Putamen (tissue), 1 donor: ENCODE data around the gene TNP2.
"Not testable (repeated sequence)": the region's sequence is repeated elsewhere in the genome, so short reads cannot be mapped to it uniquely, and the experiment has no call there.

Experiments used
- DNase-seq: peaks from one replicate; pipeline ENCODE4 v3.0.0-alpha.2; 2016; ENCODE audit warnings: low spot score

Gene TNP2

DNA sequence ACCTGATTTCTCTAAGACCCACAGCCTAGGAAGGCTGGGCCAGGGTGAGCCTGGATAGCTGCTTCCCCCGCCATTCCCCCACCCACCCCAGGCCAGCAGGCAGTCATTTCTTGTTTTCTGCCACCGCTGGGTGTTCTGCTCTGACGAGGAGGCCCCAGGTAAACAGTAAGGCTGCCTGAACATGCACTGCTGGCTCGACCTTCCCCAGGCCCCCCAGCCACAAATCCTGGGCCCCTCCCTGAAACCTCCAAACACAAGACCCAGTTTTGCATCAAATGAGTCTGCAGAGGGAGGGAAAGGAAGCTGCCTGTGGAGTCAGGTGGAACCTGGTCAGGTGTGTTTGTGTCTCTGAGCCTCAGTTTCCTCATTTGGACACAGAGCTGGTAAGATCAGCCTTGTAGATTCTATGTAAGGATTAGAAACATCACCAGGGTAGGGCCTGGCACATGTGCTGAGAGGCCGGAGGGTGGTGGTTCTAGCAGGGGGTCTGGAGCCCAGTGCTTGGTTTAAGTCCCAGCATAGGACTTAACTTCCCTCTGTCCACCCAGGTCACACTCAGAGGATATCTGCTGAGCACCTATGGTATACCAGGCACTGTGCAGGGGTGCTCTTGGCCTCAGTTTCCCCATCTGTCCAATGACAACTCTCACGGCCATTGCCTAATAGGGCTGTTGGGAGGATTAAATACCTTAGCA, 30.9 kb upstream of the TNP2 start:
- DNase-seq = no peak

DNA sequence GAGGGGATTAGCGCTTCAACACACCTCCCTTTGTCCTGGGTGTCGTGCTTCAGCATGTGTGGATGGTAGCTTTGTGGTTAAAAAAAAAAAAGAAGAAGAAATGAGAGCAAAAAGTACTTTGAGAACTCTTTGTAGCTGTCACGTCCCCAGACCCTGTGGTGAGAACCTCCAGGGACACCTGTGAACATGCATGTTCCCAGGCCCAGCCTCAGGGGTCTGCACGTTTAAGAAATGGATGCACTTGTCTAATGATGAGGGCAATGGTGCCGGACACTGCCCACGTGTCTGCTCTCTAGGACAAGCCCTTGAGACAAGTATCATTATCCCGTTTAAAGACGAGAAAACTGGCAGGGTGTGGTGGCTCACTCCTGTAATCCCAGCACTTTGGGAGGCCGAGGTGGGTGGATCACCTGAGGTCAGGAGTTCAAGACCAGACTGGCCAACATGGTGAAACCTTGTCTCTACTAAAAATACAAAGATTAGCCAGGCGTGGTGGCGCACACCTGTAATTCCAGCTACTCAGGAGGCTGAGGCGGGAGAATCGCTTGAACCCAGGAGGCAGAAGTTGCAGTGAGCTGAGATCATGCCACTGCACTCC, 29.9 kb upstream of the TNP2 start:
- DNase-seq = not testable (repeated sequence)

DNA sequence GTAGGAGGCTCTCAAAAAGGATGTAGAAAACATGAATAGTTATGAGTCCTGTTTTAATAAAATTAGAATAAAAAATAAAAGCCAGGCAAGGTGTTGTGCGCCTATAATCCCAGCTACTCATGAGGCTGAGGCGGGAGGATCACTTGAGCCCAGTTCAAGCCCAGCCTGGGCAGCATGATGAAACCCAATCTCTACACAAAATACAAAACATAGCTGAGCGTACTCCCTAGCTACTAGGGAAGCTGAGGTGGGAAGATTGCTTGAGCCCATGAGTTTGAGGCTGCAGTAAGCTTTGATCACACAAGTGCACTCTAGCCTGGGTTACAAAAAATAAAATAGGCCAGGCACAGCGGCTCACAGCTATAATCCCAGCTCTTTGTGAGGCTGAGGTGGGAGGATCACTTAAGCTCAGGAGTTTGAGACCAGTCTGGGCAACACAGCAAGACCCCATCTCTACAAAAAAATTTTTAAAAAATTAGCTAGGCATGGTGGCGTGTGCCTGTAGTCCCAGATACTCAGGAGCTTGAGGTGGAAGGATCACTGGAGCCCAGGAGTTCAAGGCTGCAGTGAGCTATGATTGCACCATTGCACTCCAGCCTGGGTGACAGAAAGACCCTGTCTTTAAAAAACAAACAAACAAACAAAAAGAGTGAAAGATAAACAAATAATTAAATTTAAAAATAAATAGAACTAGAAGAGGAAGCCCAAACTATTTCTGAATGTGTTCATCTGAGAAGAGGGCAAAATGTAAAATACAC, 29.2 kb upstream of the TNP2 start:
- DNase-seq = no peak

DNA sequence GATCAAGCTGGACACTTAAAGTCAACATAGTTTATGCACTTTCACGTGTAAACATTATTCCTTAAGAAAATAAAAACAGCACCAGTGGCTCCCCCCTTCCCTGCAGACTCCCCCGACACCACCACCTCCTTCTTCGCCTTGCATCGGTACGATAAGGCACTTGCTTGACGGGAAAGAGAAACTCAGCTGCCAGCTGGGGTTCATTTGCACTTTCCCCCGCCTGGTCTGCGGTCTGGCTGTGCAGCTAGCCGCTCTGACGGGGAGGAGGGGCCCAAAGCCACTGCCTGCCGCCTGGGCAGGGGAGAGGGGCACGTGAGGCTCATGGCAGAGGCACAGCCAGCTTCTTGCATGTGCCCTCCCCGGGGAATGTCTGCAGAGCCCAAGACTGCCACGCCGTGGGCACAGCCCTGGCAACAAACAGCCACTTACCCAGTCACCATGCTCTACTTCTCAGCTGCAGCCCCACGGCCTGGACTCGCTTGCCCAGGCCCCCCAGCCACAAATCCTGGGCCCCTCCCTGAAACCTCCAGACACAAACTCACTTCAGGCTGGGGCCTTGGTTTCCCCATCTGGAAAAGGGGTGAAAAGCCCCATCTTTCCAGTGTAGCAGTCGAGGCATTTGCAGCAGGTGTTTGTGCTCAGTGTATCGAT, 28.5 kb upstream of the TNP2 start:
- peak; percentile 50 for DNase-seq

DNA sequence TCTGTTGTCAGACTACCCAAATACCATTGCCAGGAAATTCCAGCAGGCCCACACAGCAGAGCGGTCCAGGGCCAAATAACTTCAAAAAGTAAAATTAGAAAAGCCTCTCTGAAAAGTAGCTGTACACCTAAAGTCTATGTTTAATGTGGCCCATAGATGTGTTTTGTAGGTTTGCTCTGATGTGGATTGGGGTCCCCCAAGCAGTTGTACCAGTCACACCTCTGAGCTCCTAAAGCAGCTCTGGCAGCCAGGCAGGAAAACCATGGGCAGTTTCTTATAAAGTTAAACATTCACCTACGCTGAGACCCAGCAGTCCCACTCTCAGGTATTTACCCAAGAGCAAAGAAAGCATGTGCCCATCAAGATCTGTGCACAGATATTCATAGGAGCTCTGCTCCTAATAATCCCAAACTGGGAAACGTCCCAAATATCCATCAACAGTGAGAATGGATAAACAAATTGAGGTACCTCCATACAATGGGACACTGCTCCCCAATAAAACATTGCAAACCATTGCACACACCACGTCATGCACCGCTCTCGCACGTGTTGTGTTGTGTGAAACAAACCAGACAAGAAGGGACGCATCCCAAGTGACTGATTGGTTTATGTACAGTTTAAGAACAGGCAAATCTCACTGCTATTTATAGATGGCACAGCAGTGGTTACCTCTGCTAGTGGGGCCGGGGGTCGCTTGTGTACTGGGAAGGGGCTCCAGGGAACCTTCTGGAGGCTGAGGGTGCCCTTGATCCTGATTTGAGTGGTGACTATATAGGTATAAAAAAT, 27.8 kb upstream of the TNP2 start:
- no peak for DNase-seq

DNA sequence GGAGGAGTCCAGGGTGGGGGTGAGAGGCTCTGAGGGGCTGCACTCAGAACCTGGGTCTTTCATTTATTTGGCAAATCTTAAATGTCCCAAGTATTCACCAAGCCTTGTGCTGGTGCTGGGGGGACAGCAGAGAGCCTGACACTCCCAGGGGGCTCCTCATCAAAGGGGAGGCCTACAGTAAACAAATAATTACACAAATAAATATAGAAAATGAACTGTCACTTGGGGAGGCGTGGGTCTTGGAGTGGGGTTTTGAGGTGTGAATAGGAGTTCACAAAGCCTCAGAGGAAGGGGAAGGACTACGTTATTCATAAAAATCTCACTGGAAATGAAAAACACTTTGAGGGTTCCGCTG, 27.2 kb upstream of the TNP2 start:
- DNase-seq = no peak

DNA sequence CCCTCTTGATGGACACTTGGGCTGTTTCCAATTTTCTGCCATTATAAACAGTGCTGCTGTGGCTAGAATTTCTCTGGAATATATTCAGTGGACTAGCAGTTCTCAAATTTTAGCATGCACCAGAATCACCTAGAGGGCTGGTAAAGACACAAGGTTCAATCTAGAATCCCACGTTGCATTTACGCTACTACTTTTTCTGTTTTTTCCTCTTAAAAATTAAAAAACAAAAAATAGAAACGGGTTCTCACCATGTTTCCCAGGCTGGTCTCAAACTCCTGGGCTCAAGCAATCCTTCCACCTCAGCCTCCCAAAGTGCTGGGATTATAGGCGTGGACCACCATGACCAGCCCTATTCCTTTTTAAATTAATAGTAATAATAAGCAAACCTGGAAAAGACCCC, 26.5 kb upstream of the TNP2 start:
- DNase-seq = no peak

DNA sequence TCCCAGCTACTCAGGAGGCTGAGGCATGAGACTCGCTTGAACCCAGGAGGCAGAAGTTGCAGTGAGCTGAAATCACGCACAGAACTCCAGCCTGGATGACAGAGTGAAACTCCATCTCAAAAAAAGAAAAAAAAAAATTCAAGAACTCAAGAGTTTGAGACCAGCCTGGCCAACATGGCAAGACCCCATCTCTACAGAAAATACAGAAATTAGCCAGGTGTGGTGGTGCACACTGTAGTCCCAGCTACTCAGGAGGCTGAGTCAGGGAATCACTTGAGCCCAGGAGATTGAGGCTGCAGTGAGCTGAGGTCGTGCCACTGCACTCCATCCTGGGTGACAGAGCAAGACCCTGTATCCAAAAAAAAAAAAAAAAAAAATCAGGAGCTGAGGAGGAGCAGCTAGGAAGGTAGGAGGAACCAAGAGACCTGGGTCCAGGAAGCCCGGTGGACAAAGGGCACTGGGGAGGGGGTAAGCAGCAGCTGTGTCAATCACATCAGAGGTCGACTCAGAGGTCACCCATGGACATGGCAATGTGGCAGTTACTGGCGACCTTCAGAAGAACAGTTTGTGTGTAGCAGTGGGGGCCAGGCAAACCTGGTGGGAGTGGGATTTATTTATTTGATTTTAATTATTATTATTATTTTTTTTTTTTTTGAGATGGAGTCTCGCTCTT, 23.1 kb upstream of the TNP2 start:
- no peak for DNase-seq

DNA sequence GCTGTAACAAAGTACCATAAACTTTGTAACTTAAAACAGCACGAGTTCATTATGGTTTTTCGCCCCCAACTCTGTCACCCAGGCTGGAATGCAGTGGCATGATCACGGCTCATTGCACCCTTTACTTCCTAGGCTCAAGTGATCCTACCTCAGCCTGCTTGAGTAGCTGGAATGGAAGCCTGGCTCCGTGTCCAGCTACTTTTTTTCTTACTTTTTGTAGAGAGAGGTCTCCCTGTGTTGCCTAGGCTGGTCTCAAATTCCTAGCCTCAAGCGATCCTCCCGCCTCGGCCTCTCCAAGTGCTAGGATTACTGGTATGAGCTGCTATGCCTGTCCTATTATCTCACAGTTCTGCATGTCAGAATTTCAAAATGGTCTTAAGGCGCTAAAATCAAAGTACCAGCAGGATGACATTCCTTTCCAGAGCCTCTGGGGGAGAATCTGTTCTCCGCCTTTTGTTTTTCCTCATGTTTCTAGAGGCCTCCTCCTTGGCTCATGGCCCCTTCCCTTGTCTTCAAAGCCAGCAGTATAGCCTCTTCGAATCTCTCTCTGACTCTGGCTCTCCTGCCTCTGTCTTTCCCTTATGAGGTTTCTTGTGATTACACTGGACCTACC, 22.1 kb upstream of the TNP2 start:
- DNase-seq = no peak

DNA sequence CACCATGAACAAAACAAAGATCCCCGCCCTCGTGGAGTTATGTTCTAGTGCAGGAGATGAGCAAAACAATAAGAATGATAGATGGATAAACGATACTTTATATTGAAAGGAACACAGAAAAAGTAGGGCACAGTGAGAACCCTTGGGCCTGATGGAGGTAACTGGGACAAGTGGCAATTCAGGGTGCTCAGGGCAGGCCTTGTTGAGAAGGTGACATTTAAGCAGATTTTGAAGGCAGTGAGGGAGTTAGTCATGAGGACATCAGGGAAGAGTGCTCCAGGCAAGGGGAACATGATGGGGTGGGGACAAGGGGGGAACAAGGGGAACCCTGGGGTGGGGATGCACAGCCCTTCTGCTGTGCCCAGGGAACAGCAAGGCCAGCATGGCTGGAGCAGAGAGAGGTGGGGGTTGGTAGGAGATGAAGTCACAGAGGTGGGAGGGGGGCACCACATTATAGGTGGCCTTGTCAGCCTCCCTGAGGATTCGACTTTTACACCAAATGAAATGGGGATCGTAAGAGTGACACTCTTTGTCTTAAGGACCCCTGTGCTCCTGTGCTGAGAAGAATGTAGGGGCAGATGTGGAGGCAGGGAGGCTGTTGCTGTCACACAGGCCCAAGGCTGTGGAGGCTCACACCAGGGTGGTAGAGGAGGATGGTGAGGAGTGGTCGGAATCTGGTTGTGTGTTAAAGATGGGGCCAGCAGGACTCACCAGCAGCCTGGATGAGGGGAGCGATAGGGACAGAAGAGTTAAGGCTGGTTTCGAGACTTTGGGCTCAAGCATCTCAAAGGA, 21.2 kb upstream of the TNP2 start:
- no peak for DNase-seq

DNA sequence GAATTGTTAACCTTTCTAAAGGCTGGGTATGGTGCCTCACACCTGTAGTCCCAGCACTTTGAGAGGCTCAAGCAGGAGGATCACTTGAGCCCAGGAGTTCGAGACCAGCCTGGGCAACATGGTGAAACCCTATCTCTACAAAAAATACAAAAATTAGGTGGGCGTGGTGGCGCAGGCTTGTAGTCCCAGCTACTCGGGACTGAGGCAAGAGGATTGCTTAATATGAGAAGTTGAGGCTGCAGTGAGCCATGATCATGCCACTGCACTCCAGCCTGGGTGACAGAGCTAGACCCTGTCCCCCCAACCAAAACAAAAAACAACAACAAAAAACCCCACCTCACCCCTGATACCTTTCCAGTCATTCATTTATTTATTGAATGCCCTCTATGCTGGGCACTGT, 20.6 kb upstream of the TNP2 start:
- not testable (repeated sequence) for DNase-seq

DNA sequence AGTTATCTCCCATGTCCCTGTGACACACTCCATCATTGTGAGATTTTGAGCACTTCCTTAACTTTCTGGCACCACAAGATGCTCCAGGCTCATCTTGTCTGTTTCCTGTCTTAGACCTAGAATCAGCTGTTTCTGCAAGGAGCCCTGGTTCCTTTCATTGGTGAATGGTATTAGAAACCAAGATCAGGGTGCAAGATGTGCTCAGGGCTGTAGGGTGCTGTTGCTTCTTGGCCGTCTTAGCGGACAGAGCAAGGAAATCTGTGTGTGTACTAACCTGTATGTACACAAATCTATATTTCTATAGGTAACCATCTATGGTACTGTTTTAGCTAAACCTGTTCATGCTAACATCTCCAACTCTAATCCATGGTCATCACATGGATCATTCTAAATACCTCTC, 20.1 kb upstream of the TNP2 start:
- DNase-seq = no peak

DNA sequence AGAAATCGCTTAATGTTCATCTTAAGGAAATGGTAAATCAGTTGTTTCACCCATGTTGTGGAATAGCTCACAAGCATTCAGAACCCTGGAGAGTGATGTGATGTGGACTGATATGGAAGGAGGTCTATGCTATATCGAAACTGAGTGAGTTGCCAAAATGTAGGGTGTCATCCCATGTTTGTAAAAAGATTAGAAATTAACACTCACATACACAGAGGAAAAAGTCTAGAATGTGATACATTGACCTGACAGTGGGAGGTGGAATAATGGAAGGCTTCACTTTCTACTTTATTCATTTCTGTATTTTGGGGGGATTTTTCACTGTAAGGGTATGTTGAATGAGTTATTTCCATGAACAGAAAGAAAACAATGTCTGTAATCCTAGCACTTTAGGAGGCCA, 16.7 kb upstream of the TNP2 start:
- DNase-seq = no peak

DNA sequence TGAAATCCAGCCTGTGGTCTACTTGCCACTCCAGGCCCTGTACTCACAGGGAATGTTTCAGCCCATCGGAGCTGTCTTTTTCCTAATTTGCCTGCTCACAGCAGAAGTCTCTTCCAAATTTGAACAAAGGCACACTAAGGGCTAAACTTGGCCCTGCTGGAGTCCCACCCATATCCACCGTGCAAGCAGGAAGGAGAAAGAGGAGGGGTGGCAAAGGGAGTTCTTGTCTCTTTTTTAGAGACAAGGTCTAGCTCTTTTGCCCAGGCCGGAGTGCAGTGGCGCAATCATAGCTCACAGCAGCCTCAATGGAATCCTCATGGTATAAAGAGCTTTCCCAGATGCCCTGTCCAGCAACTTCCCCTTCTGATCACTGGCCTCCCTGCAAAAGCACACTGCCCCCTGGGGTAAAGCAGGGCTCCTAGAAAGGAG, 14.7 kb upstream of the TNP2 start:
- DNase-seq = no peak

DNA sequence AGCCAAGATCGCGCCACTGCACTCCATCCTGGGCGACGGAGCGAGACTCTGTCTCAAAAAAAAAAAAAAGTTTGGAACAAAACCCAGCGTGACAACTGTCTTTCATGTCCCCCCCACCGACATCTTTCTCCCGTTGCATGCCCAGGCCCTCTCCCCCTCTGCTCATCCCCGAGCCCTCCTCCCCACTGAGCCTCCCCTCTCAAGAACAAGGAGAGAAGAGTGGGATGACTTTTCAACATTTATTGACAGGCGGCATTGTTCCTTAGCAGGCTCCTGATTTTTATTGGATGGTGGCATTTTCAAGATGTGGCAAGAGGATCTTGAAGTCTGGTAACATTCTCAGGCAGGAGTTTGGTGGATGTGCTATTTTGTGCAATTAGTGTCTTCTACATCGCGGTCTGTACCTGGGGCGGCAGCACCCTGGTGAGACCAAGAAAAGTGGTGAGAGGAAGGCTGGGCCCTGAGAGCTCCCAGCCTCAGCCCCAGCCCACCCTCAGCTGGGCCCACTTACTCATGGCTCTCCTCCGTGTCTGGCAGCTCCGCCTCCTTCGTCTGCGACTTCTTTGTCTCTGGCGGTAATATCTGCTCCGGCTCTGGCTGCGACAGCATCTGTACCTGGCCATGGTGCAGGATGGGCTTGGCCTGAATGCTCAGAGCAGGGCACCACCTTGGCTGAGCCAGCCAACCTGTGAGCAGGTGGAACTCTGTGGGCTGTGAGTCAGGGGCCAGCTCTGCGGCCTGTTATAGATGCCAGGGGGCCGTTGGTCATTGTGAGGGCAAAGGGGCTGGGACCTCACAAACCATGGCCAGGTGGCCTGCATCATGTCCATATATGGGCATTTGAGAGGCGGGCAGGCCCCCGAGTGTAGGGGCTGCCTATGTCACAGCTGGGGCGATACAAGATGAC, 11.7 kb upstream of the TNP2 start, which contains the start of gene PRM1:
PRM1 (minus strand) TSS at position 715 of the 907 bp plus-strand sequence; CDS start at position 623, 92 bp downstream.
- no peak for DNase-seq

DNA sequence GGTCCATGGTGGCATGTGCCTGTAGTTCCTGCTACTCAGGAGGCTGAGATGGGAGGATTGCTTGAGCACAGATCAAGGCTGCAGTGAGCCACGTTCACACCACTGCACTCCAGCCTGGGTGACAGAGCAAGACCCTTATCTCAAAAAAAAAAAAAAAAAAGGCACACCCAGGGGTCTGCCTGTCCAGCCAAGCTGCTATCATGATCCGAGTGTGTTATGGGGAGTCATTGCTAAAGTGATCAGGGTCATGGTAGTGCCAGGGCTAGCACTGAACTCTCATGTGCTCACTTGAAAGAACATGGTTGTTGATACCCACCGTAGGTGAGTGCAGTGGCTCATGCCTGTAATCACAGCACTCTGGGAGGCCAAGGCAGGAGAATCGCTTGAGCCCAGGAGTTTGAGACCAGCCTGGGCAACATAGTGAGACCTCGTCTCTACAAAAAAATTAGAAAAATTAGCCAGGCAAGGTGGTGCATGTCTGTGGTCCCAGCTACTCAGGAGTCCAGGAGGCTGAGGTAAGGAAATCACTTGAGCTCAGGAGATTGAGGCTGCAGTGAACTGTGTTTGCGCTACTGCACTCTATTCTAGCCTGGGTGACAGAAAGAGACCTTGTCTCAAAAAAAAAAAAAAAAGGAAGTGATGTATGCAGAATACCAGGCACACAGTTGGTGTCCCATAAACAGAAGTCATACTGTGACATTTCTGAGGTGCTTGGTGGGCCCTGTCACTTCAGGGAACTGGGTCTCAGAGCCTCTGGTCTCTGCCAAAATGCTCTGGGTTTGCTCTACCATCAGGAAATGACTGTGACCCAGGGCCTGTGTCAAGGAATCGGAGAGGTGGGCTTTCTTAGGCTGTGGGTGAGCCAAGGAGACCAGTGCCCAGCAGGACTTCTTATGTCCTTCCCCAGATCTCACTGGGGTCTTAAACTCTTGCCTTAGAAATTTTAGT, 9.8 kb upstream of the TNP2 start:
- DNase-seq = no peak

DNA sequence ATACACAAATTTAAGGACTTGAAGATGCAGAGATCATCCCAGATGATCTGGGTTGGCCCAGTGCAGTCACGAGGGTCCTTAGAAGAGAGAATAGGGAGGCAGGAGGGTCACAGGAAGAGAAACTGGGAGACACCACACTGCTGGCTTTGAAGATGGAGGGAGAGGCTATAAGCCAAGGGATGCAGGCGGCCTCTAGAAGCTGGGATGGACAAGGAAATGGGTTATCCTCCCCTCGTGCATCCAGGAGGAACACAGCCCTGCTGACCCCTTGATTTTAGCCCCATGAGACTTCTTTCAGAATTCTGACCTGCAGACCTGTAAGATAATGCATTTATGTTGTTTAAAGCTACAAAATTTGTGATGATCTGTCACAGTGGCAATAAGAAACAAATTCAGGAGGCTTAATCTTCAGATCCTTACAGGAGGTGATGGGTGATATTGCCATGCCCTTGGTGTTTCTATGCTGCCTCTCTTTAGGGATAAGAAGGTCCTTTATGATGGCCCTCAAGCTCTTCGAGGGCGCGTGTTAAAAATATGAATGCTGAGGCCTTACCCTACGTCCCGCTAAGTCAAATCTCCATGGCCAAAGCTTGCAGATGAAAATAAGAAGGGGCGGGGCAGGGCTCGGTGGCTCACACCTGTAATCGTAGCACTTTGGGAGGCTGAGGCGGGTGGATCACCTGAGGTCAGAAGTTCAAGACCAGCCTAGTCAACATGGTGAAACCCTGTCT, 8.6 kb upstream of the TNP2 start:
- DNase-seq = no peak
